ENCODE results near the gene LLGL2.

Gene LLGL2

DNA sequence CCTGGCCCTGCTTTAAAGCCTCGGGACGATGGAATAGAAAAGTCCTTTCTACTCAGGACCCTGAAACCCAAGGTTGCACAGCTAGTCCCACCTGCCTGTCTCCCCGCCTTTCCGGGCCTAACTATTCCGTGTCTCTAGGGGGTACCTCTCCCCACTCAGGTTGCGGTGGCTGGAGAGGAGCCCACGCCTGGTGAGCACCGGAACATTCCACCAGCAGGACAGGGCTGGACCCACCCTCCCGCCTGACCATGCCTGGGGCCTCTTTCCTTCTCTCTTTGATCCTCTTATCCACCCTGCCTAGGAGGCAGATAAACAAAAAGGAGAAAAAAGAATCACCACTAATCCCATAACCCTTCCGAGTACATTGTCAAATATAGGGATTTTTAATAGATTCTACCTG lies 10.9 kb downstream of the LLGL2 start:
- no peak for DNase-seq (ENCODE audit: low spot score)
- TF ChIP-seq, protein P1, sequence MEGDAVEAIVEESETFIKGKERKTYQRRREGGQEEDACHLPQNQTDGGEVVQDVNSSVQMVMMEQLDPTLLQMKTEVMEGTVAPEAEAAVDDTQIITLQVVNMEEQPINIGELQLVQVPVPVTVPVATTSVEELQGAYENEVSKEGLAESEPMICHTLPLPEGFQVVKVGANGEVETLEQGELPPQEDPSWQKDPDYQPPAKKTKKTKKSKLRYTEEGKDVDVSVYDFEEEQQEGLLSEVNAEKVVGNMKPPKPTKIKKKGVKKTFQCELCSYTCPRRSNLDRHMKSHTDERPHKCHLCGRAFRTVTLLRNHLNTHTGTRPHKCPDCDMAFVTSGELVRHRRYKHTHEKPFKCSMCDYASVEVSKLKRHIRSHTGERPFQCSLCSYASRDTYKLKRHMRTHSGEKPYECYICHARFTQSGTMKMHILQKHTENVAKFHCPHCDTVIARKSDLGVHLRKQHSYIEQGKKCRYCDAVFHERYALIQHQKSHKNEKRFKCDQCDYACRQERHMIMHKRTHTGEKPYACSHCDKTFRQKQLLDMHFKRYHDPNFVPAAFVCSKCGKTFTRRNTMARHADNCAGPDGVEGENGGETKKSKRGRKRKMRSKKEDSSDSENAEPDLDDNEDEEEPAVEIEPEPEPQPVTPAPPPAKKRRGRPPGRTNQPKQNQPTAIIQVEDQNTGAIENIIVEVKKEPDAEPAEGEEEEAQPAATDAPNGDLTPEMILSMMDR (IDR thresholded peaks at IDR 0.05; ENCODE audit: borderline replicate concordance, control extremely low read depth, extremely low read depth, insufficient read depth, missing control alignments) = no peak
- in situ Hi-C loops (cut with MboI; ENCODE audit: low sequenced_read_pairs, unreplicated experiment) = no loop called here

DNA sequence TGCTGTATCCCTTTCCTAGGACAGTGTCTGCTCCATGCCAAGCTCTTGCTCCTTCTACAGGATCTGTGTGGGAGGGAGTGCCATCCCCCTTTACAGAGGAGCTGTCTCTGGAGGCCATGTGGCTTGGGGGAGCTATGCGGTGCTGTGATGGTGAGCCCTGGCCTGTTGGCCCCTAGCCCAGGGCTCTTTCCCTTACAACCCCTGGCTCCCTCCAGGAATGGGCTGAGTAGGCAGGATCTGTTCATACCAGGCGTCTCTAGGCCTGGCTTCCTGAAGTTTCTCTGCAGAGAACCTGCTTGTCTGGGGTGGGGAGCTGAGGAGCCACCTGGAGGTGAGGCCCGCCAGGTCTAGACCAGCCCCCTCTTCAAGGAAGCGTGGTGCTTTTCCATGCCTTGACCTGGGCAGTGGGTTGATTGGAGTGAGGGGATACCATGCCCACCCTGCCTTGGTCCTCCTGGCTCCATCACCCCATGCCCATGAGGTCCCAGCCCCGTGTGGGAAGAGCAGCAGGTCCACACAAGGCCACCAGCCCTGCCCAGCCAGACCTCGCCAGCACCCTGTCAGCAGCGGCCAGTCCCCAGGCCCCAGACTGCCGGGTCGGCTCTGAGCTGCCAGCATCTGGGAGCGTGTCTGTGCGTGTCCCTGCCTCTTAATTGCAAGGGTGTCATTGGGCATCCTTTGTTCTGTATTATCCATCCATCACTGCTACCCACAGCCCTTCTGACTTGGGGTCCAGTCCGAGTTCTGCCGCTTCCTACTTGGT lies 14.7 kb downstream of the LLGL2 start:
- DNase-seq (ENCODE audit: low spot score) = no peak
- TF ChIP-seq, protein P1 (IDR thresholded peaks at IDR 0.05; ENCODE audit: borderline replicate concordance, control extremely low read depth, extremely low read depth, insufficient read depth, missing control alignments) = no peak
- in situ Hi-C loops (cut with MboI; ENCODE audit: low sequenced_read_pairs, unreplicated experiment) = no loop called here

DNA sequence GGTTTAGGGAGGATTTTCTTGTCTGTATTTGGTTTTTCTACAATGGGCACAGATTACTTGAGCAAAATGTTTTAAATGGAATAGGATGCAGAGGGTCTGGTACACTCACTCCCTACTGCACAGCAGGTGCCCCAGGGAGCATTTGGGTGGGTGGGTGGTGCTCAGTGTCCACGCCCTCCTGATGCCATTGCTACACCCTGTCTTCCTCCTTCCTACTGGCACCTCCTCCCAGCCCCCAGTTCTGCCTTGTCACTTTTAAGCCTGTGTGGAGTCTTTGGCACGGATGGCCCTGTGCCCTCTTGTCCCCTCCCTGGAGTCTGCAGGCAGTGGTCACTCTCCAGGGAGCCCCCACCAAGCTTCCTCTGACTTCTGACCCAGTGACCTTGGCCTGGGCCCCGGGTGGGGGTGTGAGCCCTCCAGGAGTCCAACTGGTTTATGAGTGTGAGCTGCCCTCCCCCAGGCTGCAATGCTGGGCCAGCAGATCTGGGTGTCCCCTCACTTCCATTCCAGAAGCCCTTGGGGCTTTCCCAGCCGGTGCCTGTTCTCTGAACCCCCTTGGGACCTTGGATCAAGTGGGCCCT lies 15.5 kb downstream of the LLGL2 start:
- TF ChIP-seq, protein P1 (IDR thresholded peaks at IDR 0.05; ENCODE audit: borderline replicate concordance, control extremely low read depth, extremely low read depth, insufficient read depth, missing control alignments) = no peak
- in situ Hi-C loops (cut with MboI; ENCODE audit: low sequenced_read_pairs, unreplicated experiment) = no loop called here
- no peak for DNase-seq (ENCODE audit: low spot score)

DNA sequence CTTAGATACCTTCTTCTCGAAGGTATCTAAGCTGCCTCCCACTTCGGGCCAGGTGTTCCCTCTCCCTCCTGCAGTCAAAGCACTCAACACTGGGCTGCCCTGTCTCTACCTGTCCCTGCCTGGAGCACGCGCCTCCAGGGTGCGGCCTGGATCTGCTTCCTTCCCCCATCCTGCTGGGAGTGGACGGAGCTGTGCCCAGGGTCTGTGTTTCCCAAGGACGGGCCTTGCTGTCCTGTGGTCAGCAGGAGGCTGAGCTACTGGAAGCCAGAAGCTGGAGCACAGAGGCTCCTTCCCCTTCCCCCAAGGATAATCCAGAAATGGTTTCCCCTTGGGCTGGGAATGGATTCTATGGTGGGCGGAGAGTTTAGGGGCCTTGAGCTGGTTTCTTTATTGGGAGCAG lies 16.7 kb downstream of the LLGL2 start:
- DNase-seq (ENCODE audit: low spot score) = no peak
- in situ Hi-C loops (cut with MboI; ENCODE audit: low sequenced_read_pairs, unreplicated experiment) = no loop called here
- TF ChIP-seq, protein P1 (IDR thresholded peaks at IDR 0.05; ENCODE audit: borderline replicate concordance, control extremely low read depth, extremely low read depth, insufficient read depth, missing control alignments) = no peak

DNA sequence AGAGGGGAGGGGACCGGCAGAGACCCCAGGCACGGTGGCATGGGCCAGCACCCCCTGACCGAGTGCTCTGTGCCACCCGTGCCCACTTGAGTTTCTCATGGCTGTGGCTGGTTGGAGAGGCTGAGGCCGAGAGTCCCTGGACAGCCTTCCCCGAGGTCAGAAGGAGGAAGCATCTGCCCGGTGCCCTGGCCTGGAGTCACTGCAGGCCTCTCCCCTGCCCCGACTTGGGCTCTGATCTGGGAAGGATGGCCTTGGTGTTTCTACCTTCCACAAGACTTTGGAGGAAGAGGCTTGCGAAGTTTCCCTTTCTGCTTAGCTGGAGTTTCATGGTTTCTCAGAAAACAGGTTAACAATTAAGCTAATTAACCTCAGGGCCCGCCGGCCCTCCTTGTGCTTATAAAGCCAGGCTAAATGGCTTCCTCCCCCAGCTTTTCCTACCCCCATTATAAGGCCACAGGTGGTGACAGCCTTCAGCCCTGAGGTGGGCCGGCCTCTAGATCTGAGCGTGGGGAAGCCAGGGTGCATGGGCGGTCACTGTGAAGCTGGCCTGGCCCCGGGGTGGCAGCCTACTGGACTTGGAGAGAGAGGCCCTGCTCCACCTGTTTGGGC lies 17.3 kb downstream of the LLGL2 start:
- TF ChIP-seq, protein P1 (IDR thresholded peaks at IDR 0.05; ENCODE audit: borderline replicate concordance, control extremely low read depth, extremely low read depth, insufficient read depth, missing control alignments) = no peak
- in situ Hi-C loops (cut with MboI; ENCODE audit: low sequenced_read_pairs, unreplicated experiment) = no loop called here
- DNase-seq (ENCODE audit: low spot score) = no peak

DNA sequence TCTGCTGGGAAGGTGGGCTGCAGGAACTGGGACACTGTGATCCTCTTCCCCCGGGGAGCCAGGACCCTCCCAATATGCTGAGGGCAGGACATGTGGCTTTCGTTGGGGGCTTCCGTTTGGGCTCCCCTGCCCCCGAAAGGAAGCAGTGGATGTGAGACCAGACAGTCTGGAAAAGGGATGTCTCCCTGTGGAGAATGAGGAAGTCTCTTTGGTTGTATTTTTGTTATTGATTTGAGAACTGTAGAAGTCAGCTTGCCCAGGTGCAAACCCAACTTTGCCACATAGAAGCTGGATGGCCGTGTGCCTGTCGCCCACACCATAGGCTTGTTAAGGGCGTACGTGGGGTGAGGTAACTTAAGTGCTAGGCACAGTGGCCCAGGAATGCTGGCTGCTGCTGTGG lies 18.8 kb downstream of the LLGL2 start:
- in situ Hi-C loops (cut with MboI; ENCODE audit: low sequenced_read_pairs, unreplicated experiment) = no loop called here
- DNase-seq (ENCODE audit: low spot score) = no peak
- TF ChIP-seq, protein P1 (IDR thresholded peaks at IDR 0.05; ENCODE audit: borderline replicate concordance, control extremely low read depth, extremely low read depth, insufficient read depth, missing control alignments) = no peak

All from GM13976 (cell line).